SK-MEL-5 (cell line): ENCODE measurements around the gene IGSF3. TPM values are rescaled to one million over a fixed set of nuclear protein-coding genes. Genes with fewer than 3 reads are reported as not detected.

Experiments used
- DNase-seq: peaks from one replicate; pipeline ENCODE4 v3.0.0-alpha.2; 2016; ENCODE audit warnings: low read depth, low spot score
- in situ Hi-C: cut with HindIII; loops from 2 replicates; pipeline ENCODE4 v1.10.0; 2016; ENCODE audit warnings: low sequenced_read_pairs, high pct_unique_total_duplicates, low pct_unique_long_range_greater_than_20kb
- polyA plus RNA-seq, 2 experiments: library from polyadenylated mRNA; depleted of rRNA; stranded (reverse); fragments of >200 nt; gene quantifications; 2 replicates each; pipeline ENCODE4 v1.2.3, GENCODE V29; 2015
- total RNA-seq: library from RNA; depleted of rRNA; stranded (reverse); fragments of >200 nt; shearing (Covaris generic); gene quantifications from 2 replicates; pipeline ENCODE4 v1.2.3, GENCODE V29; 2014; rRNA removed

The IGSF3 gene
- total RNA-seq = 33.2 and 35.2 TPM in 2 replicates
- polyA plus RNA-seq (2015; cell fraction: cytosol; rRNA removed) = 33.0 and 41.6 TPM in 2 replicates
- polyA plus RNA-seq (2015; cell fraction: nucleus; rRNA removed) = 11.0 and 15.4 TPM in 2 replicates

DNA sequence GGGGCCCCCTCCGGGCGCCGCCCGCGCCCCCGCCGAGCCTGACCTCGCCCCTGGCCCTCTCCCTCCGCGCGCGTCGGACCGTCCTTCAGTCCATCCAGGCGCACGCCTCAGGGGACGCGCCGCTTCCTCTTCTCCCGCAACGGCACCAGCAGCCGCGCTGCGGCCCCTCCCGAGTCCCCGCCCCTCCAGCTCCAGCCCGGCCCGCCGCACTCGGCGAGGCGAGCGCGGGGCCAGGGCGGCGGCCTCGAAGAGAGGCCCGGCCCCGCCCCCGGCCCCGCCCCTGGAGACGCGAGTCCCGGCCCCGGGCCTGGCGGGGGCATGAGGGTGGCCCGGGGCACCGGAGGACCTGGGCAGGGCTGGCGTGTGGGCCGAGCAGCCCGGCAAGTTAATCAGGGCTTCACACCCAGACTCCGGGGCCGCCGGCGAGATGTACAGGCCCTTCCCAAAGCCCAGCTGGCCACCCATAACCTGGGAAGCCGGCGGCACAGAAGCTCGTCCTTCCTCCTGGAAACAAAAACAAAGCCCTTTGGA, at the start of gene IGSF3:
Gene IGSF3 (minus strand): TSS at position 159 of the 531 bp plus-strand sequence. CDS start 1,407 bp downstream, outside the sequence.
- DNase-seq = peak; percentile 78
- in situ Hi-C loops = no loop called here

DNA sequence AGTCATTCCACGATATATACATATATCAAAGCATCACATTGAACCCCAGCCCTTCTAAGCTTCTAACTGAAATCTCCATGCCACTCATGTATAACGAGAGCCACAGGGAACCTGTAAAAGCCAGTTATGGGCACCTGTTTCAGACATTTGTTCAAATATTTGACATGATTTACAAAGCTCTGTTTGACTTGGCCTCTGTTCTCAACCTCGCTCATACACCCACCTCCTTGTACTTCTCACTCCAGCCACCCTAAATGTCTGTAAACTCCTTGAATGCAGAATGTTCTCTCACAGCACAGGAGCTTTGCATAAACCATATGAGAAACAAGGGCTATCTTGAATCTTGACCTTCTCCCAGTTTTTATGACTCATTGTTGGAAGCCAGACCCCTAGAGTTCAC, 49.8 kb upstream of the IGSF3 start:
- in situ Hi-C loops = no loop called here
- DNase-seq = no peak

GRCh38 chr1:116716391-116716790, 48.9 kb upstream of the IGSF3 start:
- no peak for DNase-seq
- in situ Hi-C loops = no loop called here

DNA sequence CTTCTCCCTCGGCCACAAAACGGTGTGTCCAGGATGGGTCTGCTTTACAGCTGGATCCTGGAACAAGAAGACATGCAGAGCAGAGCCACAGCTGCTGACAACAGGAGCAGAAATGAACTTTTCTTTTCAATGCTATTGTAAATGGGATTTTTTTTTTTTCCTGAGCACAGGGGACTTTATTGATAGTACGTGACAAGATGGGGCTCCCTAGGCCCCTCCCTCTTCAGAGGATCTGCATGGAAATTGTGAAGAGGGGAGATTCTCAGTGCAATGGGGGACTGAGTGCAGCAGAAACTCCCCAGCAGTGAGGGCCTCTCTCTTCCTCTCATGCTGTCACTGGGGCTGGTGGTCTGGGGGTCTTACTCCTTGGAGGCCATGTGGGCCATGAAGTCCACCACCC, 45.9 kb upstream of the IGSF3 start:
- in situ Hi-C loops = no loop called here
- DNase-seq = no peak

GRCh38 chr1:116712510-116712909, 45.0 kb upstream of the IGSF3 start:
- in situ Hi-C loops = no loop called here
- no peak for DNase-seq

GRCh38 chr1:116711263-116711840, 43.8 kb upstream of the IGSF3 start:
- DNase-seq = peak; percentile 64
- in situ Hi-C loops = no loop called here

- in situ Hi-C loops = no loop called here
- DNase-seq = peak; percentile 87
Observed at GRCh38 chr1:116710420-116711262, 43.1 kb upstream of the IGSF3 start.

- in situ Hi-C loops = no loop called here
Observed at GRCh38 chr1:116709666-116710167, 42.2 kb upstream of the IGSF3 start.

GRCh38 chr1:116708255-116708900, 40.8 kb upstream of the IGSF3 start:
- no peak for DNase-seq
- in situ Hi-C loops = no loop called here

More at GRCh38 chr1:116709666-116710167, 42.2 kb upstream of the IGSF3 start:
- no peak for DNase-seq

GRCh38 chr1:116706841-116707240, 39.3 kb upstream of the IGSF3 start:
- in situ Hi-C loops = no loop called here
- no peak for DNase-seq

DNA sequence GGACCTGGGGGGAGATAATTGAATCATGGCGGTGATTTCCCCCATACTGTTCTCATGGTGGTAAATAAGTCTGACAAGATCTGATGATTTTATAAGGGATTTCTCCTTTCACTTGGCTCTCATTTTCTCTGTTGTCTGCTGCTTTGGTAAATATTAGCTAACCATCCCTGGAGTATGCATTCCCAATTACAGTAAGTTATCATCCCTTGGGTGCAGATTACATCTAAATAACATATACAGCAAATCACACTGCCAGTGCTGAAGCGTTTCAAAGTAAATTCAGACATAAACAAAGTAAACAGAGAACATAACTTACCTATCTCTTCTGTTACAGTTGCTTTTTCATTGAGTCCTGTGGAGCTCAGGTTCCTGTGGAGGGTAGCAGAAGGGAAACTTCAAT, 38.6 kb upstream of the IGSF3 start:
- in situ Hi-C loops = no loop called here
- DNase-seq = no peak

DNA sequence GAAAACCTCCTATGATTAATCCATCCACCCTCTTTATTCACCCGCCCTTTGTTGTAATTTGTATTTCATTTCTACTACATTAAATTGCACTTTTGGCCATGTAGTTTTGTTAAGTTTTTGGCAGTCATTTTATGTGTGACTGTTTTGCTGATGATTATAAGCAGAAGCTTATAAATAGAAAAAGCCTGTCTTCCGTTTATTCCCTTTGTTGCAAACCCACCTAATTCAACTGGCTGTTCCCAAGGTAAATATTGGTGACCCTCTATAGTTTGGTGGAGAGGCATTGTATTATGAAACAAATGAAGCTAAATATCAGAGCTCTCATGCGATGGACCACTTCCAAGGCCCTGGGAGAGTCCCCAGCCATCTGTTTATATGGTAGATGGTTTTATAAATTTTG, 36.7 kb upstream of the IGSF3 start:
- in situ Hi-C loops = no loop called here
- no peak for DNase-seq

DNA sequence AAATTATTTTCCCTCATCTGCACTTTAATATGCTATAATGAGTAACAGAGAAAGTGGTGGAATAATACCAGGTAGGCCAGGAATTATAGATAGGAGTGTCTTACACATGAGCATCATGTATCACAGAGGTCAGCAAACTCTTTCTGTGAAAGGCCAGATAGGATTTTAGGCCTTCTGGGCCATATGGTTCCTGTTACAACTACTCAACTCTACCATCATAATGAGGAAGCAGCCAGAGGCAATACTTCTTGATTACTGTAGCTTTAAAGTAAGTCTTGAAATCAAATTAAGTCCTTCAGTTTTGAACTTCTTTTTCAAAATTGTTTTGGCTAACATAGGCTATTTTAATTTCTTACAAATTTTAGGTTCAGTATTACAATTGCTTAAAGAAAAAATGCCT, 32.1 kb upstream of the IGSF3 start:
- in situ Hi-C loops = no loop called here
- no peak for DNase-seq

GRCh38 chr1:116698244-116698595, 30.7 kb upstream of the IGSF3 start:
- in situ Hi-C loops = no loop called here
- no peak for DNase-seq

GRCh38 chr1:116697548-116698243, 30.2 kb upstream of the IGSF3 start:
- no peak for DNase-seq
- in situ Hi-C loops = no loop called here

- DNase-seq = no peak
- in situ Hi-C loops = no loop called here
Observed at GRCh38 chr1:116694524-116694923, 27.0 kb upstream of the IGSF3 start.

GRCh38 chr1:116693759-116694480, 26.4 kb upstream of the IGSF3 start:
- DNase-seq = no peak
- in situ Hi-C loops = no loop called here
